HepG2 (cell line): ENCODE results near the gene AUP1. TPM values are rescaled to one million over a fixed set of nuclear protein-coding genes. Genes with fewer than 3 reads are reported as not detected.

Experiments
- AGO1 ChIP-seq: fragments of 200-400 bp; formaldehyde crosslinking; IDR thresholded peaks from 2 replicates; pipeline ENCODE4 v1.6.1; 2017; ENCODE audit warnings: mild to moderate bottlenecking, low read depth, low read length, moderate library complexity; ENCODE audit not compliant: poor library complexity, severe bottlenecking
- AKAP8 ChIP-seq: sonication (generic); formaldehyde crosslinking; IDR thresholded peaks from 2 replicates; pipeline ENCODE4 v1.5.1; 2020; ENCODE audit warnings: mild to moderate bottlenecking, missing genetic modification reagents
- ARID2 ChIP-seq: sonication (generic); formaldehyde crosslinking; IDR thresholded peaks from 2 replicates; pipeline ENCODE4 v1.8.1; 2022; ENCODE audit warnings: mild to moderate bottlenecking, missing genetic modification reagents, borderline replicate concordance
- ARID3A ChIP-seq: IDR thresholded peaks from 2 replicates; pipeline ENCODE4 v1.6.1; 2012; ENCODE audit warnings: low read depth, low read length, improper control_type of control experiment
- FIP1L1 ChIP-seq: fragments of 200-400 bp; formaldehyde crosslinking; IDR thresholded peaks from 2 replicates; pipeline ENCODE4 v1.6.1; 2018; ENCODE audit warnings: low read depth, mild to moderate bottlenecking, low read length, moderate library complexity, borderline replicate concordance; ENCODE audit not compliant: insufficient read depth
- HOXA9 ChIP-seq: sonication (generic); formaldehyde crosslinking; IDR thresholded peaks from 2 replicates; pipeline ENCODE4 v1.8.1; 2022; ENCODE audit warnings: missing genetic modification reagents, mild to moderate bottlenecking, moderate library complexity, borderline replicate concordance
- KLF15 ChIP-seq: sonication (generic); formaldehyde crosslinking; IDR thresholded peaks from 2 replicates; pipeline ENCODE4 v1.8.1; 2023; ENCODE audit warnings: borderline replicate concordance, mild to moderate bottlenecking, inconsistent platforms, missing genetic modification reagents, mixed read lengths
- KMT2B ChIP-seq: IDR thresholded peaks from 2 replicates; pipeline ENCODE4 v1.6.1; 2016; ENCODE audit warnings: missing genetic modification reagents, missing compliant biosample characterization
- MYC ChIP-seq: sonication (generic); formaldehyde crosslinking; IDR thresholded peaks from 2 replicates; pipeline ENCODE4 v1.9.0; 2021; ENCODE audit warnings: missing genetic modification reagents, borderline replicate concordance
- NCOA1 ChIP-seq: sonication (generic); formaldehyde crosslinking; IDR thresholded peaks from 2 replicates; pipeline ENCODE4 v1.9.0; 2021; ENCODE audit warnings: missing genetic modification reagents
- NONO ChIP-seq, 2 experiments: fragments of 450-650 bp in 1 of 2; sonication (generic) in 1 of 2; formaldehyde crosslinking in 1 of 2; IDR thresholded peaks in 1 of 2; conservative IDR thresholded peaks in 1 of 2; 2 replicates each; pipeline versions ENCODE4 v1.6.1 to v1.8.0; 2017 to 2022; ENCODE audit warnings: mild to moderate bottlenecking in 1 of 2, missing genetic modification reagents in 1 of 2, moderate library complexity in 1 of 2
- RFXAP ChIP-seq: sonication (generic); formaldehyde crosslinking; IDR thresholded peaks from 2 replicates; pipeline ENCODE4 v1.4.0; 2020; ENCODE audit warnings: missing genetic modification reagents, borderline replicate concordance
- THAP11 ChIP-seq: IDR thresholded peaks from 2 replicates; pipeline ENCODE4 v1.6.1; 2016; ENCODE audit warnings: missing biosample characterization, missing genetic modification reagents
- ZBTB7B ChIP-seq: sonication (generic); formaldehyde crosslinking; IDR thresholded peaks from 2 replicates; pipeline ENCODE4 v1.4.0; 2020; ENCODE audit warnings: missing genetic modification reagents
- ZNF33A ChIP-seq: sonication (generic); formaldehyde crosslinking; IDR thresholded peaks from 2 replicates; pipeline ENCODE4 v1.5.1; 2020; ENCODE audit warnings: missing genetic modification reagents, mild to moderate bottlenecking, moderate library complexity, borderline replicate concordance
- ZNF562 ChIP-seq: sonication (generic); formaldehyde crosslinking; IDR thresholded peaks from 2 replicates; pipeline ENCODE4 v1.8.0; 2022; ENCODE audit warnings: missing genetic modification reagents, borderline replicate concordance
- ZNF792 ChIP-seq: IDR thresholded peaks from 2 replicates; pipeline ENCODE4 v1.6.1; 2016
- ZSCAN30 ChIP-seq: sonication (generic); formaldehyde crosslinking; IDR thresholded peaks from 2 replicates; pipeline ENCODE4 v1.5.0; 2020; ENCODE audit warnings: mild to moderate bottlenecking, missing genetic modification reagents
- ZSCAN5A ChIP-seq: sonication (generic); formaldehyde crosslinking; IDR thresholded peaks from 2 replicates; pipeline ENCODE4 v1.8.0; 2022; ENCODE audit warnings: mild to moderate bottlenecking, missing genetic modification reagents, borderline replicate concordance
- ZSCAN9 ChIP-seq: IDR thresholded peaks from 2 replicates; pipeline ENCODE4 v1.6.1; 2016; ENCODE audit warnings: borderline replicate concordance
- polyA plus RNA-seq, 8 experiments: library from polyadenylated mRNA; depleted of rRNA in 3 of 8; stranded (reverse) in 7 of 8; unstranded in 1 of 8; fragments of >200 nt; fragmentation: Illumina TruSeq in 4 of 8; extraction: Trizol in 4 of 8; gene quantifications; 2 replicates each; pipeline versions ENCODE4 v1.2.1 to v1.2.3, GENCODE V29; 2011 to 2016; ENCODE audit warnings: low read depth in 4 of 8, missing spikeins in 1 of 8, mixed read lengths in 1 of 8; ENCODE audit not compliant: insufficient read depth in 1 of 8
- total RNA-seq, 5 experiments: library from RNA; depleted of rRNA; stranded (reverse); fragments of >200 nt; fragmentation: Illumina TruSeq; extraction: Trizol; gene quantifications; 2 replicates each; pipeline ENCODE4 v1.2.3, GENCODE V29; 2016; ENCODE audit warnings: low read depth in 1 of 5
- TF ChIP-seq, protein P1 (sequence below): sonication (generic); formaldehyde crosslinking; IDR thresholded peaks from 2 replicates; pipeline ENCODE4 v1.4.0; 2020; ENCODE audit warnings: missing genetic modification reagents, borderline replicate concordance

Gene AUP1
- total and polyA plus RNA-seq, 2 of the 13 experiments (the other 11 are each of a cell fraction or from before 2014, with no cell fraction given), result 174 to 267 TPM

- TF ChIP-seq KLF15 (CRISPR knock-in tag) (no peak), AGO1 (no peak), RFXAP (CRISPR knock-in tag) (peak; percentile 35; the same call in 1 of the 2 replicates), KMT2B (CRISPR knock-in tag) (peak; percentile 50; the same call in 1 of the 2 replicates), ZNF33A (CRISPR knock-in tag) (no peak), HOXA9 (CRISPR knock-in tag) (peak; percentile 73), ZSCAN9 (0 out of 2 replicates have a peak, but pooled peaks have one; percentile 65), THAP11 (CRISPR knock-in tag) (peak; percentile 82), MYC (CRISPR knock-in tag) (no peak), ZNF792 (CRISPR knock-in tag) (0 out of 2 replicates have a peak, but pooled peaks have one; percentile 42), ARID3A (peak; percentile 77), ZBTB7B (peak; percentile 79; the same call in 1 of the 2 replicates), ZSCAN30 (CRISPR knock-in tag) (0 out of 2 replicates have a peak, but pooled peaks have one; percentile 43), NONO (IDR thresholded peaks at IDR 0.05) (no peak), NONO (CRISPR knock-in tag; conservative IDR thresholded peaks at IDR 0.05) (peak; percentile 97), ZSCAN5A (CRISPR knock-in tag) (no peak), FIP1L1 (no peak), NCOA1 (no peak), ZNF562 (CRISPR knock-in tag) (0 out of 2 replicates have a peak, but pooled peaks have one; percentile 25), ARID2 (CRISPR knock-in tag) (peak; percentile 72; the same call in 1 of the 2 replicates), AKAP8 (CRISPR knock-in tag) (peak; percentile 39; the same call in 1 of the 2 replicates)
- TF ChIP-seq, protein P1, sequence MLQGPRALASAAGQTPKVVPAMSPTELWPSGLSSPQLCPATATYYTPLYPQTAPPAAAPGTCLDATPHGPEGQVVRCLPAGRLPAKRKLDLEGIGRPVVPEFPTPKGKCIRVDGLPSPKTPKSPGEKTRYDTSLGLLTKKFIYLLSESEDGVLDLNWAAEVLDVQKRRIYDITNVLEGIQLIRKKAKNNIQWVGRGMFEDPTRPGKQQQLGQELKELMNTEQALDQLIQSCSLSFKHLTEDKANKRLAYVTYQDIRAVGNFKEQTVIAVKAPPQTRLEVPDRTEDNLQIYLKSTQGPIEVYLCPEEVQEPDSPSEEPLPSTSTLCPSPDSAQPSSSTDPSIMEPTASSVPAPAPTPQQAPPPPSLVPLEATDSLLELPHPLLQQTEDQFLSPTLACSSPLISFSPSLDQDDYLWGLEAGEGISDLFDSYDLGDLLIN (CRISPR knock-in tag), result no peak
Measured at GRCh38 chr2:74488643-74489481, 40.6 kb downstream of the AUP1 start (continued).
